Measurements from ENCODE around the gene RRP12.

GRCh38 chr10:97408496-97408992 lies 7.4 kb upstream of the RRP12 start:
- TF ChIP-seq CTCF (IDR thresholded peaks at IDR 0.05) (no peak), POLR2A (IDR thresholded peaks at IDR 0.05) (no peak)
